ENCODE measurements around the gene METTL23. TPM values are rescaled to one million over a fixed set of nuclear protein-coding genes. Genes with fewer than 3 reads are reported as not detected.

Gene METTL23
- total and polyA plus RNA-seq, 2 of the 8 experiments (the other 6 are each of a cell fraction or from before 2014, with no cell fraction given): 36.1 to 60.2 TPM

DNA sequence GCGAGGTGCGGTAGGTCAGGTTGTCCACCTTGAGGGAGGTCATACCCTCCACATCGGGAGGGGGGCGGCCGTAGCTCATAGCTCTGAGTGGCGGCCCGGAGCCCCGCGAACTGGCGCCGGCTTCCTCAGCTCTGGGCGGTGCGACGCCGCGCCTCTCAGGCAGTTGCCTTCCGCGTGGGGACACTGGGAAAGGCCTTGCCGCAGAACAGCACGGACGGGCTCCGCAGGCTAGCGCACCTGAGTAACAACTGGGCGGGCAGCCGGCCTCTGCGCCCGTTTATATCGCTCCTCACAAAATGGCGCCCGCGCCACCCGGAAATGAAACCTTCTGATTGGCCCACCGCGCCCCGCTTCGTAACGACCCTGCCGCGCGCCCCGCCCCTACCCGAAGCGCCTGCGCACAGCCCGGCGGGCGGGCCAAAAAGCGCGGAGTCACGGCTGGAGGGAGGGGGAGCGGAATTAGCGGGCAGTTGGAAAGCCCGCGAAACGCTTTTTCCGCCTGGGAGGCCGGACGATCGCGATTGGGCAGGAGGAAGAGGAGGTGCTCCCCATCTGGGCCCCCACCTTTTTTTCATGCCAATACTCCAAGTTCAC lies 10.5 kb downstream of the METTL23 start, which contains the start of gene SRSF2 (continued):
- TF ChIP-seq TAF7 (optimal IDR thresholded peaks at IDR 0.05; ENCODE audit: borderline replicate concordance, low read depth, low read length): peak; percentile 98
- peak; percentile 45 for TF ChIP-seq HDAC6 (IDR thresholded peaks at IDR 0.05; ENCODE audit: low read depth, low read length)
- TF ChIP-seq, protein P1, sequence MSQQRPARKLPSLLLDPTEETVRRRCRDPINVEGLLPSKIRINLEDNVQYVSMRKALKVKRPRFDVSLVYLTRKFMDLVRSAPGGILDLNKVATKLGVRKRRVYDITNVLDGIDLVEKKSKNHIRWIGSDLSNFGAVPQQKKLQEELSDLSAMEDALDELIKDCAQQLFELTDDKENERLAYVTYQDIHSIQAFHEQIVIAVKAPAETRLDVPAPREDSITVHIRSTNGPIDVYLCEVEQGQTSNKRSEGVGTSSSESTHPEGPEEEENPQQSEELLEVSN (IDR thresholded peaks at IDR 0.05): peak; percentile 56; the same call in 1 of the 2 replicates
- TF ChIP-seq GTF2F1 (IDR thresholded peaks at IDR 0.05; ENCODE audit: borderline replicate concordance, low read depth, low read length): peak; percentile 98
- peak; percentile 38 for TF ChIP-seq CREB1 (IDR thresholded peaks at IDR 0.05)
- peak; percentile 98 for TF ChIP-seq POLR2AphosphoS5 (IDR thresholded peaks at IDR 0.05; ENCODE audit: low read depth, low read length)
- no peak for TF ChIP-seq SUZ12 (IDR thresholded peaks at IDR 0.05; ENCODE audit: low read length)
- TF ChIP-seq EGR1 (IDR thresholded peaks at IDR 0.05; ENCODE audit: borderline replicate concordance, low read depth, low read length): peak; percentile 1; the same call in 1 of the 2 replicates
- peak; percentile 73 for TF ChIP-seq NRF1 (IDR thresholded peaks at IDR 0.05; ENCODE audit: low read depth, low read length)
- TF ChIP-seq, protein P2, sequence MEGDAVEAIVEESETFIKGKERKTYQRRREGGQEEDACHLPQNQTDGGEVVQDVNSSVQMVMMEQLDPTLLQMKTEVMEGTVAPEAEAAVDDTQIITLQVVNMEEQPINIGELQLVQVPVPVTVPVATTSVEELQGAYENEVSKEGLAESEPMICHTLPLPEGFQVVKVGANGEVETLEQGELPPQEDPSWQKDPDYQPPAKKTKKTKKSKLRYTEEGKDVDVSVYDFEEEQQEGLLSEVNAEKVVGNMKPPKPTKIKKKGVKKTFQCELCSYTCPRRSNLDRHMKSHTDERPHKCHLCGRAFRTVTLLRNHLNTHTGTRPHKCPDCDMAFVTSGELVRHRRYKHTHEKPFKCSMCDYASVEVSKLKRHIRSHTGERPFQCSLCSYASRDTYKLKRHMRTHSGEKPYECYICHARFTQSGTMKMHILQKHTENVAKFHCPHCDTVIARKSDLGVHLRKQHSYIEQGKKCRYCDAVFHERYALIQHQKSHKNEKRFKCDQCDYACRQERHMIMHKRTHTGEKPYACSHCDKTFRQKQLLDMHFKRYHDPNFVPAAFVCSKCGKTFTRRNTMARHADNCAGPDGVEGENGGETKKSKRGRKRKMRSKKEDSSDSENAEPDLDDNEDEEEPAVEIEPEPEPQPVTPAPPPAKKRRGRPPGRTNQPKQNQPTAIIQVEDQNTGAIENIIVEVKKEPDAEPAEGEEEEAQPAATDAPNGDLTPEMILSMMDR (IDR thresholded peaks at IDR 0.05; ENCODE audit: control extremely low read depth in 1 of 3, insufficient read depth in 1 of 3, low read depth in 1 of 3, low read length in 3 of 3): no peak
- TF ChIP-seq RNF2 (IDR thresholded peaks at IDR 0.05; ENCODE audit: borderline replicate concordance, low read depth, low read length, missing control alignments, poor library complexity, severe bottlenecking): no peak
- no peak for TF ChIP-seq EZH2 (IDR thresholded peaks at IDR 0.05; ENCODE audit: low read depth, low read length, severe bottlenecking)
- peak in 1 of 2 experiments; percentile 85; a peak in 2 of 3 replicates for TF ChIP-seq EP300 (IDR thresholded peaks at IDR 0.05; ENCODE audit: borderline replicate concordance in 1 of 2, low read depth in 2 of 2, low read length in 2 of 2)
- TF ChIP-seq ASH2L (IDR thresholded peaks at IDR 0.05; ENCODE audit: low read length): no peak
- TF ChIP-seq CHD2 (IDR thresholded peaks at IDR 0.05; ENCODE audit: low read length): 0 out of 2 replicates have a peak, but pooled peaks have one; percentile 4
- no peak for TF ChIP-seq KDM1A (IDR thresholded peaks at IDR 0.05; ENCODE audit: borderline replicate concordance, low read length)
- peak; percentile 97 for TF ChIP-seq BACH1 (IDR thresholded peaks at IDR 0.05; ENCODE audit: low read length)
- TF ChIP-seq, protein P3, sequence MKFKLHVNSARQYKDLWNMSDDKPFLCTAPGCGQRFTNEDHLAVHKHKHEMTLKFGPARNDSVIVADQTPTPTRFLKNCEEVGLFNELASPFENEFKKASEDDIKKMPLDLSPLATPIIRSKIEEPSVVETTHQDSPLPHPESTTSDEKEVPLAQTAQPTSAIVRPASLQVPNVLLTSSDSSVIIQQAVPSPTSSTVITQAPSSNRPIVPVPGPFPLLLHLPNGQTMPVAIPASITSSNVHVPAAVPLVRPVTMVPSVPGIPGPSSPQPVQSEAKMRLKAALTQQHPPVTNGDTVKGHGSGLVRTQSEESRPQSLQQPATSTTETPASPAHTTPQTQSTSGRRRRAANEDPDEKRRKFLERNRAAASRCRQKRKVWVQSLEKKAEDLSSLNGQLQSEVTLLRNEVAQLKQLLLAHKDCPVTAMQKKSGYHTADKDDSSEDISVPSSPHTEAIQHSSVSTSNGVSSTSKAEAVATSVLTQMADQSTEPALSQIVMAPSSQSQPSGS (IDR thresholded peaks at IDR 0.05; ENCODE audit: low read length): no peak; the same call in 1 of the 2 replicates
- no peak for TF ChIP-seq KDM4A (IDR thresholded peaks at IDR 0.05; ENCODE audit: low read depth, low read length, severe bottlenecking)
